HG02798 (cell line): Measurements from ENCODE around the gene HGS.
A peak's percentile ranks its signal among the peaks of the same experiment; 100 is the strongest.

Experiments
- ATAC-seq: cut with Tn5 transposase; IDR thresholded peaks from one replicate; pipeline ENCODE4 v1.9.1; 2021; ENCODE audit warnings: mild to moderate bottlenecking; ENCODE audit not compliant: unreplicated experiment, poor library complexity

HGS gene

GRCh38 chr17:81701288-81702071 lies 17.7 kb downstream of the HGS start:
- ATAC-seq, result no peak

GRCh38 chr17:81702934-81703746 lies 19.3 kb downstream of the HGS start, which contains the start of gene MRPL12:
Gene MRPL12, plus strand, starts transcription at chr17:81703367. Its CDS starts 135 bp downstream, at chr17:81703502.
- peak; percentile 89 for ATAC-seq

- no peak for ATAC-seq
Observed at GRCh38 chr17:81703747-81704654, 20.2 kb downstream of the HGS start.

- ATAC-seq, result no peak
Observed at GRCh38 chr17:81705518-81706231, 21.9 kb downstream of the HGS start.

GRCh38 chr17:81706232-81706611 lies 22.4 kb downstream of the HGS start:
- ATAC-seq, result no peak

- no peak for ATAC-seq
Observed at GRCh38 chr17:81706757-81707624, 23.2 kb downstream of the HGS start.

- no peak for ATAC-seq
Observed at GRCh38 chr17:81707725-81708646, 24.2 kb downstream of the HGS start.

GRCh38 chr17:81708739-81709185 lies 25.0 kb downstream of the HGS start:
- ATAC-seq, result no peak

- ATAC-seq, result no peak
Observed at GRCh38 chr17:81710514-81711308, 26.9 kb downstream of the HGS start.

GRCh38 chr17:81711814-81712467 lies 28.1 kb downstream of the HGS start, which contains the start of gene SLC25A10:
Gene SLC25A10, plus strand, starts transcription at chr17:81712284. Its CDS starts 143 bp downstream, at chr17:81712427.
- peak; percentile 77 for ATAC-seq

GRCh38 chr17:81712468-81713003 lies 28.7 kb downstream of the HGS start:
- no peak for ATAC-seq

GRCh38 chr17:81713004-81713555 lies 29.3 kb downstream of the HGS start:
- ATAC-seq, result no peak

GRCh38 chr17:81713556-81714411 lies 30.0 kb downstream of the HGS start:
- no peak for ATAC-seq

GRCh38 chr17:81714412-81715106 lies 30.7 kb downstream of the HGS start:
- ATAC-seq, result no peak
